Measurements from ENCODE around the gene VAPB. TPM values are rescaled to one million over a fixed set of nuclear protein-coding genes. Genes with fewer than 3 reads are reported as not detected.

VAPB gene
- total RNA-seq, 1 donor from 2014 or later, result 26.2 TPM

DNA sequence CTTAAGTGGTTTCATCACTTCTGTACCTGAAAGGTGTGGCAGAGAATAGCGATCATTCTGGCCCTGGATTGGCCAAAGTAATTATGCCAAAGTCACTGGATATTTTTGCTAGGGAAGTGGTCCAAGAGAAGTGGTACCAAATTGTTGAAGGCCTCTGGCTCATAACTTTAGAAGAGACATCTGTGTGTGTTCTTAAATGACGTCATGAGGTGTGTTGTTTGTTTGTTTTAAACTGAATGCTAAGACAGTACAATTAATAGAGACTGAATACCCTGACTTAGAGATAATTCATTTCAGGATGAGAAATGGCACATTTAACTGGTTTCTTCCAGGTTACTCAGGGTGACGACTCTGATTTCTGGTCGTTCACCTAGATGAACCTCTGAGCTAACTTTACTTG, 3.3 kb downstream of the VAPB start:
- POLR2A ChIA-PET, result no interaction called here
- Mint-ChIP-seq H3K27me3 (no peaks in the 10 kb centered on the region), H3K36me3 (ENCODE audit: low read depth) (peaks cover 32% of the 10 kb centered on the region), H3K4me1 (peaks cover 58% of the 10 kb centered on the region), H3K4me3 (peak overlapping the region; percentile 32), H3K27ac (no peak overlapping the region), H3K9me3 (no peaks in the 10 kb centered on the region)
- CTCF ChIA-PET, result no interaction called here
- ATAC-seq (ENCODE audit: low read depth), result no peak
- intact Hi-C loops (cut with micrococcal nuclease), result no loop called here
- no peak for DNase-seq
- TF ChIP-seq, protein P1, sequence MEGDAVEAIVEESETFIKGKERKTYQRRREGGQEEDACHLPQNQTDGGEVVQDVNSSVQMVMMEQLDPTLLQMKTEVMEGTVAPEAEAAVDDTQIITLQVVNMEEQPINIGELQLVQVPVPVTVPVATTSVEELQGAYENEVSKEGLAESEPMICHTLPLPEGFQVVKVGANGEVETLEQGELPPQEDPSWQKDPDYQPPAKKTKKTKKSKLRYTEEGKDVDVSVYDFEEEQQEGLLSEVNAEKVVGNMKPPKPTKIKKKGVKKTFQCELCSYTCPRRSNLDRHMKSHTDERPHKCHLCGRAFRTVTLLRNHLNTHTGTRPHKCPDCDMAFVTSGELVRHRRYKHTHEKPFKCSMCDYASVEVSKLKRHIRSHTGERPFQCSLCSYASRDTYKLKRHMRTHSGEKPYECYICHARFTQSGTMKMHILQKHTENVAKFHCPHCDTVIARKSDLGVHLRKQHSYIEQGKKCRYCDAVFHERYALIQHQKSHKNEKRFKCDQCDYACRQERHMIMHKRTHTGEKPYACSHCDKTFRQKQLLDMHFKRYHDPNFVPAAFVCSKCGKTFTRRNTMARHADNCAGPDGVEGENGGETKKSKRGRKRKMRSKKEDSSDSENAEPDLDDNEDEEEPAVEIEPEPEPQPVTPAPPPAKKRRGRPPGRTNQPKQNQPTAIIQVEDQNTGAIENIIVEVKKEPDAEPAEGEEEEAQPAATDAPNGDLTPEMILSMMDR (IDR thresholded peaks at IDR 0.05), result no peak

DNA sequence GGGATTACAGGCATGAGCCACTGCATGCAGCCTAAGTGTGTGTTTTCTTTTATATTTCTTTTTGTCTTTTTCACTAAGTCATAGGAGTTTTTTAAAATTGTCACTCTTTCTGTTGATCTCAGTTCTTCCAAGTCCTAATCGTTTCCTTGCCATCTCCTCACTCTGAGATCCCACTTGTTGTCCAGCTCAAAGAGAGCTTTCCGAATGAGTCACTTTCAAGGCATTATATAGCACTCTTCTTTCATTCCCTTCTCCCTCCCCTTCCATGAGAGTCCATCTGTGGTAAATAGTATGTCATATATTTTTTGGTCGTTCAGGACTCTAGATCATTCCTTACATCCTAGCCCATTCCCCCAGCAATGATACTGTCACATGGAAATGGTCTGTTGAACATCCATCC, 4.3 kb downstream of the VAPB start:
- TF ChIP-seq, protein P1 (IDR thresholded peaks at IDR 0.05), result no peak
- Mint-ChIP-seq H3K36me3 (ENCODE audit: low read depth) (peaks cover 35% of the 10 kb centered on the region), H3K4me1 (peaks cover 68% of the 10 kb centered on the region), H3K27me3 (no peaks in the 10 kb centered on the region), H3K4me3 (no peak overlapping the region), H3K27ac (no peak overlapping the region), H3K9me3 (no peaks in the 10 kb centered on the region)
- DNase-seq (no peak), ATAC-seq (ENCODE audit: low read depth) (no peak)
- intact Hi-C loops (cut with micrococcal nuclease), result no loop called here
- CTCF ChIA-PET, result no interaction called here
- POLR2A ChIA-PET, result no interaction called here

DNA sequence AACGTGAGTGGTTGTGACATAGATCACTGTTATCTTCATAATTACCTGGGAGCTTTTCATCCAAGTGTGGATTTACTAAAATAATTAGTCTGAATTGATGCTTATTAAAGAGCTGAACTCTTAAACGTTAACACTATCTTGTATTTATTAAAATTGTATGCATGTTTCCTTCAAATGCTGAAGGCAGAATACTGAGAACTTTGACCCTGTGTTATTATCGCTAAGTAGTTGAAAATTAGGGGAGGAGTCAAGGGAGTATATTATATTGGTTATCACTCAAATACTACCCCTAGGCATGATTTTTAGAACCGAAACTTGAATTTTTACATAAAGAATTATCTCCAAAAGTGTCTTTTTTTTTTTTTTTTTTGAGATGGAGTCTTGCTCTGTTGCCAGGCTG, 5.8 kb downstream of the VAPB start:
- Mint-ChIP-seq H3K27me3 (no peaks in the 10 kb centered on the region), H3K9me3 (no peaks in the 10 kb centered on the region), H3K4me3 (no peak overlapping the region), H3K27ac (no peak overlapping the region), H3K36me3 (ENCODE audit: low read depth) (peaks cover 34% of the 10 kb centered on the region), H3K4me1 (peaks cover 78% of the 10 kb centered on the region)
- intact Hi-C loops (cut with micrococcal nuclease), result no loop called here
- POLR2A ChIA-PET, result interaction anchor here (0.6 kb wide), 1 partner anchor 12 kb away, joined by 7 read pairs; no protein-coding TSS in a partner anchor
- no peak for DNase-seq
- TF ChIP-seq, protein P1 (IDR thresholded peaks at IDR 0.05), result no peak
- ATAC-seq (ENCODE audit: low read depth), result no peak
- CTCF ChIA-PET, result no interaction called here

DNA sequence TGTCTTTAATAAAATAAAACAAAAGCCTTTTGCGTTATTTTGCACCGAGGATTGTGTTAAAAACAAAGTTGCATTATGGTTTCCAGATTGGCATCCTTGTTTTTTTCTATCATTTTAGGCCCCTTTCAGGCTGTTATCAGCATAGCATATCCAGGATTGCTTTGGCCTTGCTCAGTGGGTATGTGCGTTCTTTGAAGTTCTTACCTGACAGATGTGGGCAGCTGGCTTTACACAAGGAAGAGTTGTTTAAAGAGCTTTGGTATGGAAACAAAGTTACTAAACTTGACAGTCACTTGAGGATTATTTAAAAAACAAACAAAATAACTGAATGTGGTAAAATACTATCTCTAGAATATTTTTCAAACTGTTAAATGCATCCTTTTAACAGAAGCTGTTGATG, 6.6 kb downstream of the VAPB start:
- Mint-ChIP-seq H3K4me1 (peaks cover 77% of the 10 kb centered on the region), H3K4me3 (no peak overlapping the region), H3K27ac (no peak overlapping the region), H3K9me3 (no peaks in the 10 kb centered on the region), H3K27me3 (no peaks in the 10 kb centered on the region), H3K36me3 (ENCODE audit: low read depth) (peaks cover 31% of the 10 kb centered on the region)
- ChIA-PET POLR2A (interaction anchor here (0.6 kb wide), 1 partner anchor 975 kb away, joined by 3 read pairs; no protein-coding TSS in a partner anchor), CTCF (no interaction called here)
- no peak for DNase-seq
- intact Hi-C loops (cut with micrococcal nuclease), result no loop called here
- no peak for ATAC-seq (ENCODE audit: low read depth)
- TF ChIP-seq, protein P1 (IDR thresholded peaks at IDR 0.05), result no peak

DNA sequence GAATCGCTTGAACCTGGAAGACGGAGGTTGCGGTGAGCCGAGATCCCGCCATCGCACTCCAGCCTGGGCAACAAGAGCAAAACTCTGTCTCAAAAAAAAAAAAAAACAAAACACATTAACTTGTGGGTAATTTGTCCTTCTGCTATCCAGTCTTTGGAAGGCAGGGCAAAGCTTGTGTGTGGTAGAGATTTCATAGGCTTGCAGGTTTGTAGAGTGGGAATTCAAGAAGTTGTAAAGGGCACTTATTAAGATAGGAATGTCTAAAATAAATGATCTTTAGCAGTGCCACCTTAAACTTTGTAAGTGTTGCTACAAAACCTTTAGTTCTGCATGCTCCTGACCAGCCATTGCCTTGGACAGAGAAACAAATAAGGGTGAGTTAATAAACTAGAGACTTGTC, 8.4 kb downstream of the VAPB start:
- CTCF ChIA-PET, result interaction anchor here (1.4 kb wide), 1 partner anchor 9 kb away, joined by 3 read pairs; the partner anchor contains the start of gene VAPB
- Mint-ChIP-seq H3K9me3 (no peaks in the 10 kb centered on the region), H3K4me3 (no peak overlapping the region), H3K27ac (no peak overlapping the region), H3K4me1 (peaks cover 64% of the 10 kb centered on the region), H3K27me3 (no peaks in the 10 kb centered on the region), H3K36me3 (ENCODE audit: low read depth) (peaks cover 18% of the 10 kb centered on the region)
- intact Hi-C loops (cut with micrococcal nuclease), result no loop called here
- no peak for DNase-seq
- ATAC-seq (ENCODE audit: low read depth), result no peak
- TF ChIP-seq, protein P1 (IDR thresholded peaks at IDR 0.05), result no peak
- POLR2A ChIA-PET, result no interaction called here
